ENCODE measurements around the gene ATG7. TPM values are rescaled to one million over a fixed set of nuclear protein-coding genes. Genes with fewer than 3 reads are reported as not detected.
"Not testable (repeated sequence)": the region's sequence is repeated elsewhere in the genome, so short reads cannot be mapped to it uniquely, and the experiment has no call there.

The ATG7 gene
- total RNA-seq, 1 donor from 2014 or later: 48.5 TPM

DNA sequence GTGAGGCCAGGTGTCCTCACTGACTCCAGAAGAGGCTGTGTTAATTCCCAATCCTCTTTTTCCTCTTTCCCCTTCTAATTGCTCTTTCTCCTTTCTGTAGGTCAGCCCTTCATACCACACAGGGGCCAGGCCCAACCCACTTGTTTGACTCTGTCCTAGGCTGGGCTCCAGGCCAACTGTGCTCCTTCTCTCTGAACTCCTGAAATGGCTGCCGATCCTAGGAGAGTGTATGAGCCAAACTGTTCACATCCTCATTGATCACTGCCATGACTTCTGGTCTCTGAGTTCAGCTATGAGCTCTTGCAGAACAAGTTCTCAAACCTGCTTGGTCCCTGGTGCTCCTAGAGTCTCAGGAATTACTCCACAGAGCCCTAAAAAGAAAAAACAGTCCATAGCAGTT is 226.4 kb downstream of the ATG7 start:
- DNase-seq (ENCODE audit: low spot score in 2 of 2): peak in 1 of 2 donors; percentile 77
- Histone ChIP-seq H3K4me3 (no peak overlapping the region), H3K9me3 (no peaks in the 10 kb centered on the region), H3K4me1 (peaks cover 6 to 27% of the 10 kb centered on the region in 2 donors), H3K27ac (peak overlapping the region; percentile 66 to 72), H3K36me3 (no peaks in the 10 kb centered on the region), H3K27me3 (no peaks in the 10 kb centered on the region)
- TF ChIP-seq, protein P1, sequence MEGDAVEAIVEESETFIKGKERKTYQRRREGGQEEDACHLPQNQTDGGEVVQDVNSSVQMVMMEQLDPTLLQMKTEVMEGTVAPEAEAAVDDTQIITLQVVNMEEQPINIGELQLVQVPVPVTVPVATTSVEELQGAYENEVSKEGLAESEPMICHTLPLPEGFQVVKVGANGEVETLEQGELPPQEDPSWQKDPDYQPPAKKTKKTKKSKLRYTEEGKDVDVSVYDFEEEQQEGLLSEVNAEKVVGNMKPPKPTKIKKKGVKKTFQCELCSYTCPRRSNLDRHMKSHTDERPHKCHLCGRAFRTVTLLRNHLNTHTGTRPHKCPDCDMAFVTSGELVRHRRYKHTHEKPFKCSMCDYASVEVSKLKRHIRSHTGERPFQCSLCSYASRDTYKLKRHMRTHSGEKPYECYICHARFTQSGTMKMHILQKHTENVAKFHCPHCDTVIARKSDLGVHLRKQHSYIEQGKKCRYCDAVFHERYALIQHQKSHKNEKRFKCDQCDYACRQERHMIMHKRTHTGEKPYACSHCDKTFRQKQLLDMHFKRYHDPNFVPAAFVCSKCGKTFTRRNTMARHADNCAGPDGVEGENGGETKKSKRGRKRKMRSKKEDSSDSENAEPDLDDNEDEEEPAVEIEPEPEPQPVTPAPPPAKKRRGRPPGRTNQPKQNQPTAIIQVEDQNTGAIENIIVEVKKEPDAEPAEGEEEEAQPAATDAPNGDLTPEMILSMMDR (IDR thresholded peaks at IDR 0.05): no peak
- intact Hi-C loops (cut with DNase I): no loop called here

DNA sequence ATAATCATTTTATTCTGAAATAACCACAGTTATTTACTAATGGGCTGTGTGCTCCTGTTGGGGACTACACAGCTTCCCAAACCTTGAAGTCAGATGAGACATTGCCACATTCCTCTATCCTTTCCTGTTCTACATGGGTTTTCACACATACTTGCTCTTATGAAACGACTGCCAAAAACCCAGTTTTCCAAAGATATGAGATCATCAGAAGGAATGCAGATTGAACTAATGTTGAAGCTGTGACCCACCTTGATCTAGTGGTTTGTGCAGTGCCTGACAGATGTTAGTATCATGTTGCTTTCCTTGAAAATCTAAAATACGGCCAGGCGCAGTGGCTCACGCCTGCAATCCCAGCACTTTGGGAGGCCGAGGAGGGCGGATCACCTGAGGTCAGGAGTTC is 226.9 kb downstream of the ATG7 start:
- Histone ChIP-seq H3K36me3 (no peaks in the 10 kb centered on the region), H3K4me1 (peaks cover 5 to 27% of the 10 kb centered on the region in 2 donors), H3K4me3 (no peak overlapping the region), H3K9me3 (no peaks in the 10 kb centered on the region), H3K27ac (peak overlapping the region; percentile 66 to 72), H3K27me3 (no peaks in the 10 kb centered on the region)
- intact Hi-C loops (cut with DNase I): no loop called here
- TF ChIP-seq, protein P1 (IDR thresholded peaks at IDR 0.05): no peak
- no peak for DNase-seq (ENCODE audit: low spot score in 2 of 2)

DNA sequence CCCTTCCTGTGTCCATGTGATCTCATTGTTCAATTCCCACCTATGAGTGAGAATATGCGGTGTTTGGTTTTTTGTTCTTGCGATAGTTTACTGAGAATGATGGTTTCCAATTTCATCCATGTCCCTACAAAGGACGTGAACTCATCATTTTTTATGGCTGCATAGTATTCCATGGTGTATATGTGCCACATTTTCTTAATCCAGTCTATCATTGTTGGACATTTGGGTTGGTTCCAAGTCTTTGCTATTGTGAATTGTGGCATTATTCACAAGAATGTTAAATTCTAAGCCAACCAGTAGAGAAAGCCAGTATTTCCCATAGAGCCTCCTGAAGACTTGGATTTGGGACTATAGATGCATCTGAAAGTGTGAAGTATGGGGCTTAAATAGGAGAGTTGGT is 230.2 kb downstream of the ATG7 start:
- peaks cover 3 to 19% of the 10 kb centered on the region in 2 donors for H3K4me1 ChIP-seq
- DNase-seq (ENCODE audit: low spot score in 2 of 2); H3K9me3 ChIP-seq; H3K36me3 ChIP-seq; H3K27me3 ChIP-seq; intact Hi-C loops (cut with DNase I); H3K27ac ChIP-seq; H3K4me3 ChIP-seq: not testable (repeated sequence)

DNA sequence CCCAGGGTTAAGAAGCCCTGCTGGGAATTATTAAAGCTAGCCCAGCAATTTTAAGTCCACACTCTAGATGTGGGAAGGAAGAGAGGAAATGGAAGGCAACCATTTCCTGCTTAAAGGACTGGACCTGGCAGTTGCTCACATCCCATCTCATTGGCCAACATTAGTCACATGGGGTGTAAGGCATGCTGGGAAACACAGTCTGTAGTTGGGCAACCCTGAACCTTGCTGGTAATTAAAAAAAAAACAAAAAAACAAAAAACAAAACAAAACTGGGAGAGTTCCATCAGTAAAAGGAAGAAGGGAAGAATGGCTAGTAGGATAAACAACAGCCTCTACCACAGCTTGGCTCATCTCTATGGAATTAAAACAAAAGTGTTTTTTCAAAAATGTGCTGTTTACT is 235.5 kb downstream of the ATG7 start:
- Histone ChIP-seq H3K27ac (peak overlapping the region; percentile 89 to 97), H3K27me3 (no peaks in the 10 kb centered on the region)
- intact Hi-C loops (cut with DNase I): loop anchor here (2.0 to 5.0 kb wide), 3 partner anchors 27 to 135 kb away; partner anchors contain the start of gene VGLL4

DNA sequence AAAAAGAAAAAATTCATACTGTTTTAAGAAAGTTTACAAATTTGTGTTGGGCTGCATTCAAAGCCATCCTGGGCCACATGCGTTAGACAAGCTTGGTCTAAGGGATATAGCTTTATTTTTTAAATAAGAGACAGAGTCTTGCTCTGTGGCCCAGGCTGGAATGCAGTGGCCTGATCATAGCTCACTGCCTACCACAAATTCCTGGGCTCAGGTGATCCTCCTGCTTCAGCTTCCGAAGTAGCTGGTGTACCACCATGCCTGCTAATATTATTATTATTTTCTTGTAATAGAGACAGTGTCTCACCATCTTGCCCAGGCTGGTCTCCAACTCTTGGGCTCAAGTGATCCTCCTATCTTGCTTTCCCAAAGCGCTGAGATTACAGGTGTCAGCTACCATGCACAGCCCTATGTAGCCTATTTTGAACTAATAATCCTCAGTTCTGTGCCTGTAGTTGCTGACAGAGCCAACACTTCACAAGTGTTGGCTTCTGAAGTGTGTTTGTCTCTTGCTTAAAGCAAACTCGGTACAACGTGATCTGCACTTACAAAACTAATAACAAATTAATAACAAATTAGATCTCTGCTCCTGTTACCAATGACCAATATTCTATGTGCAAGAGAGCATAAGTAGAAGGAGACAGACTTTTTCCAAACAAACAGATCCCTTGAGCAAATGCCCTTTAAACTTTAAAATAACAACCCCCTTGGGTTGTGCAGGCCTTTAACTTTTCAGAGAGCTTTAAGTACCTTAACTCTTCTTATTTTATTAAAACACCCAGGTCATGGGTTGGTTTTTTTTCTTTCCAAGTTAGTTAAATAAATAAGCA is 236.4 kb downstream of the ATG7 start:
- intact Hi-C loops (cut with DNase I): loop anchor here (1.0 to 5.0 kb wide), 4 partner anchors 28 to 134 kb away; partner anchors contain the start of gene VGLL4
- peak overlapping the region in 1 of 2 donors; percentile 7 for H3K4me3 ChIP-seq

More for the DNA sequence above, 235.5 kb downstream of the ATG7 start:
- TF ChIP-seq, protein P1 (IDR thresholded peaks at IDR 0.05): no peak
- DNase-seq (ENCODE audit: low spot score in 2 of 2): no peak
- Histone ChIP-seq H3K36me3 (no peaks in the 10 kb centered on the region), H3K4me1 (peaks cover 18 to 33% of the 10 kb centered on the region in 2 donors), H3K4me3 (no peak overlapping the region), H3K9me3 (no peaks in the 10 kb centered on the region)

More for the DNA sequence above, 236.4 kb downstream of the ATG7 start:
- DNase-seq (ENCODE audit: low spot score in 2 of 2): no peak
- Histone ChIP-seq H3K36me3 (no peaks in the 10 kb centered on the region), H3K27me3 (no peaks in the 10 kb centered on the region), H3K4me1 (peaks cover 18 to 39% of the 10 kb centered on the region in 2 donors), H3K9me3 (no peaks in the 10 kb centered on the region), H3K27ac (peak overlapping the region; percentile 89 to 97)
- TF ChIP-seq, protein P1 (IDR thresholded peaks at IDR 0.05): no peak

Measured in ascending aorta (tissue), 2 donors.